ENCODE data around the gene SNUPN. TPM values are rescaled to one million over a fixed set of nuclear protein-coding genes. Genes with fewer than 3 reads are reported as not detected.

The SNUPN gene
- total RNA-seq, 1 donor from 2014 or later = 15.5 TPM

DNA sequence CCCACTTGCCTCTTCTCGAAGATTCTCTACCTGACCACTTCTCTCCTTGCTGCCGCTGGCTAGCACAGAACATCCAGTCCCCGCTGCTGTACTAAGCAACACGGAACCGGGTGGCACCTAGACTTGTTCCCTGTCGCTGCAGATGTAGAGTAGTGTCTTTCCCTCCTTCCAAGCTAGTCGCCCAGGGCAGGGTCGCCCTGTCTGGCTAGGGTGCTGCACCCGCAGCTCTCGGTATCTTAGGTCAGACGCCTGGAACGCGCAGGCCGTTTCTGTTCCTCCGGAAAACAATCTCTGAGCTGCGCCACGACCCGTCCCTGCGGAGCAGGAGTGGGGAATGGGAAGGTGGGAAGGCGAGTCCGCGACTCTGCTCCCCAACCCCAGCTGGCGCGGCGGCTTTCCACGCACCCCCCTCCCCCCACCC, 21.4 kb upstream of the SNUPN start:
- Mint-ChIP-seq H3K27me3 (ENCODE audit: unreplicated experiment) (peaks cover 16% of the 10 kb centered on the region), H3K4me1 (ENCODE audit: low read depth, unreplicated experiment) (peaks cover 33% of the 10 kb centered on the region), H3K27ac (ENCODE audit: unreplicated experiment) (peak overlapping the region; percentile 77), H3K9me3 (ENCODE audit: unreplicated experiment) (peaks cover 17% of the 10 kb centered on the region), H3K36me3 (ENCODE audit: unreplicated experiment) (peaks cover 6% of the 10 kb centered on the region), H3K4me3 (ENCODE audit: unreplicated experiment) (peak overlapping the region; percentile 91)
- peak; percentile 45 for DNase-seq
- TF ChIP-seq, protein P1, sequence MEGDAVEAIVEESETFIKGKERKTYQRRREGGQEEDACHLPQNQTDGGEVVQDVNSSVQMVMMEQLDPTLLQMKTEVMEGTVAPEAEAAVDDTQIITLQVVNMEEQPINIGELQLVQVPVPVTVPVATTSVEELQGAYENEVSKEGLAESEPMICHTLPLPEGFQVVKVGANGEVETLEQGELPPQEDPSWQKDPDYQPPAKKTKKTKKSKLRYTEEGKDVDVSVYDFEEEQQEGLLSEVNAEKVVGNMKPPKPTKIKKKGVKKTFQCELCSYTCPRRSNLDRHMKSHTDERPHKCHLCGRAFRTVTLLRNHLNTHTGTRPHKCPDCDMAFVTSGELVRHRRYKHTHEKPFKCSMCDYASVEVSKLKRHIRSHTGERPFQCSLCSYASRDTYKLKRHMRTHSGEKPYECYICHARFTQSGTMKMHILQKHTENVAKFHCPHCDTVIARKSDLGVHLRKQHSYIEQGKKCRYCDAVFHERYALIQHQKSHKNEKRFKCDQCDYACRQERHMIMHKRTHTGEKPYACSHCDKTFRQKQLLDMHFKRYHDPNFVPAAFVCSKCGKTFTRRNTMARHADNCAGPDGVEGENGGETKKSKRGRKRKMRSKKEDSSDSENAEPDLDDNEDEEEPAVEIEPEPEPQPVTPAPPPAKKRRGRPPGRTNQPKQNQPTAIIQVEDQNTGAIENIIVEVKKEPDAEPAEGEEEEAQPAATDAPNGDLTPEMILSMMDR (IDR thresholded peaks at IDR 0.05; ENCODE audit: partially characterized antibody, unreplicated experiment) = no peak

DNA sequence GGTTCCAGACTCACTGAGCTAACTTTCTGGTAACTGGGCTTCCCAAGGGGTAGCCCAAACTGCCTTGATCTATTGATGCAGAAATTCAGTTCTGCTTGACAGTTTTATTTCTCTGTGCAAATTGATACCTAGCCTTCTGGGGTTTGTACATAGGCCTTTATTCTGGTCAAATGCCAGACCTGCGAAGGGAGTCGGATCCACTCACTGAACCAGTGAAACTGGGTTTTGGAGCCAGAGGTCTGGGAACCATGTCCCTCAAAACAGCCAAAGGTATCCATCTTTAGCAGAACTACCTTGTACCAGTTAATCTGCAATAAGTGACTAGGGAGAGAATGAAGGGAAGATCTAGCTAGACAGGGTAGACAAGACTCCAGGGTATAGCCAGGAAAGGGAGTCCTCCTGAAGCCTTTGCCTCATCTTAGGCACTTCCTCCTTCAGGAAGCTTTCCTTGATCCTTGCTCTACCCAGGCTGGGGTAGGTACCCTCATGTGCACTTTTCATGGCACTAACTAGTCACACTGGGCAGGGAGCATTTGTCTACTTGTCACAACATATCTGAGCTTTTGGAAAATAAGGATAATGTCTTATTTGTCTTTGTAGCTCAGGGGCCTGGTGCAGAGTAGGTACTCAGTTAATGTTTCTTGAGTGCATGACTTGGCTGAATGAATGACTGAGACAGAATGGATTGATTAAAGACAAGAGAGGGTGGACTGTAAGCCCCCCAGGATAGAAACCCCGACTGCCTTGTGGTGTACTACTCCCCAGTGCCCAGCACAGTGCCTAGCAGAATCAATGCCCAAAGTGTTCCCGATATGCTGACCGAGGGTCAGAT, 20.8 kb upstream of the SNUPN start:
- TF ChIP-seq, protein P1 (IDR thresholded peaks at IDR 0.05; ENCODE audit: partially characterized antibody, unreplicated experiment) = no peak
- Mint-ChIP-seq H3K36me3 (ENCODE audit: unreplicated experiment) (peaks cover 6% of the 10 kb centered on the region), H3K4me1 (ENCODE audit: low read depth, unreplicated experiment) (peaks cover 29% of the 10 kb centered on the region), H3K27ac (ENCODE audit: unreplicated experiment) (peak overlapping the region; percentile 77), H3K27me3 (ENCODE audit: unreplicated experiment) (peaks cover 16% of the 10 kb centered on the region), H3K4me3 (ENCODE audit: unreplicated experiment) (peak overlapping the region; percentile 91), H3K9me3 (ENCODE audit: unreplicated experiment) (peaks cover 17% of the 10 kb centered on the region)
- no peak for DNase-seq

DNA sequence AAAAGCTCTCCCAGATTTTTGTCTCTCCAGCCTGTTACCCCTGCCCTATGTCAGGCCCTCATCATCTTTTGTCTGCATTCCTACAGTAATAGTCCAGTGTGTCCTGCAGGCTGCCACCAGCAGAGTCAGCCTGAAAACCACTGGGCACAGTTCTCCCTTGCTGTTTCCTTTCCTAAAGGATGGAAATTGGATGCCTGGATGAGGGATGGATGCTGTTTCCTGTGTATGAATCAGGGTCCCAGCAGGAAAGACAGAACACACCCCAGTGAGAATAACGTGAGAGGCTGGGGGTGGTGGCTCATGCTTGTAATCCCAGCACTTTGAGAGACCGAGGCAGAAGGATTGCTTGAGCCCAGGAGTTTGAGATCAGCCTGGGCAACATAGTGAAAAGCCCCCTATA, 18.9 kb upstream of the SNUPN start:
- Mint-ChIP-seq H3K4me1 (ENCODE audit: low read depth, unreplicated experiment) (peaks cover 10% of the 10 kb centered on the region), H3K27me3 (ENCODE audit: unreplicated experiment) (peaks cover 14% of the 10 kb centered on the region), H3K36me3 (ENCODE audit: unreplicated experiment) (no peaks in the 10 kb centered on the region), H3K9me3 (ENCODE audit: unreplicated experiment) (peaks cover 11% of the 10 kb centered on the region), H3K27ac (ENCODE audit: unreplicated experiment) (no peak overlapping the region), H3K4me3 (ENCODE audit: unreplicated experiment) (no peak overlapping the region)
- DNase-seq = no peak
- TF ChIP-seq, protein P1 (IDR thresholded peaks at IDR 0.05; ENCODE audit: partially characterized antibody, unreplicated experiment) = no peak

DNA sequence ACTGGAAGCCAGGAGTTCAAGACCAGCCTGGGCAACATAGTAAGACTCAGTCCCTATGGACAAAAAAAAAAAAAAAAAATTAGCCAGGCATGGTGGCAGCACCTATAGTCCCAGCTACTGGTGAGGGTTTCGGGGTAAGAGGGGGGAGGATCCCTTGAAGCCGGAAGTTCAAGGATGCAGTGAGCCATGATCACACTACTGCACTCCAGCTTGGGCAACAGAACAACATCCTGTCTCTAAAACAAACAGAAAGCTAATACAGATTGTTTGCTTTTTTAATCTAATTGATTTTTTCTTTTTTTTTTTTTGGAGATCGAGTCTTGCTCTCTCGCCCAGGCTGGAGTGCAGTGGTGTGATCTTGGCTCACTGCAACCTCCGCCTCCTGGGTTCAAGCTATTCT, 16.1 kb upstream of the SNUPN start:
- H3K36me3 Mint-ChIP-seq (ENCODE audit: unreplicated experiment) = no peaks in the 10 kb centered on the region
- no peak for DNase-seq
- peaks cover 6% of the 10 kb centered on the region for H3K4me1 Mint-ChIP-seq (ENCODE audit: low read depth, unreplicated experiment)
- TF ChIP-seq, protein P1 (IDR thresholded peaks at IDR 0.05; ENCODE audit: partially characterized antibody, unreplicated experiment) = no peak
- H3K9me3 Mint-ChIP-seq (ENCODE audit: unreplicated experiment) = peaks cover 8% of the 10 kb centered on the region
- H3K4me3 Mint-ChIP-seq (ENCODE audit: unreplicated experiment) = no peak overlapping the region
- no peak overlapping the region for H3K27ac Mint-ChIP-seq (ENCODE audit: unreplicated experiment)
- H3K27me3 Mint-ChIP-seq (ENCODE audit: unreplicated experiment) = peaks cover 5% of the 10 kb centered on the region

DNA sequence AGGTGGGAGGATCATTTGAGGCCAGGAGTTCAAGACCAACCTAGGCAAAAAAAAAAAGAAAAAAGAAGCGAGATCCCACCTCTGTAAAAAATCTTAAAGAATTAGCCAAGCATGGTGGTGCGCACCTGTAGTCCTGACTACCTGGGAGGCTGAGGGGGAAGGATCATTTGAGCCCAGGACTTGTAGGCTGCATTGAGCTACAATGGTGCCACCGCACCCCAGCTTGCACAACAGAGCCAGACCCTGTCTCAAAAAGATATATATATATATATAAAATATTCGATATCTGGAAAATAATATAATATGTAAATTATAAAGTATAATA, 15.6 kb upstream of the SNUPN start:
- DNase-seq = no peak
- TF ChIP-seq, protein P1 (IDR thresholded peaks at IDR 0.05; ENCODE audit: partially characterized antibody, unreplicated experiment) = no peak
- Mint-ChIP-seq H3K27ac (ENCODE audit: unreplicated experiment) (no peak overlapping the region), H3K9me3 (ENCODE audit: unreplicated experiment) (peaks cover 6% of the 10 kb centered on the region), H3K4me1 (ENCODE audit: low read depth, unreplicated experiment) (peaks cover 5% of the 10 kb centered on the region), H3K4me3 (ENCODE audit: unreplicated experiment) (peak overlapping the region; percentile 92), H3K36me3 (ENCODE audit: unreplicated experiment) (no peaks in the 10 kb centered on the region), H3K27me3 (ENCODE audit: unreplicated experiment) (peaks cover 3% of the 10 kb centered on the region)
